HEK293 (cell line): ENCODE data around the gene GALNT4.

Experiments
- CTCF ChIA-PET: fragments of 350-600 bp; formaldehyde crosslinking; extraction: SDS; loops from one replicate; lab custom pipeline; 2021; ENCODE audit warnings: antibody characterized with exemption; lab: Yijun Ruan, JAX
- POLR2A ChIA-PET: fragments of 300-600 bp; formaldehyde crosslinking; extraction: SDS; loops from one replicate; lab custom pipeline; 2020; ENCODE audit warnings: antibody characterized with exemption, inconsistent platforms; lab: Yijun Ruan, JAX
- H3K27ac ChIP-seq: fragments of 200-500 bp; sonication (Bioruptor generic); 2 replicates; pipeline ENCODE4 v1.5.1; 2014; ENCODE audit warnings: low read depth, low read length, control low read depth, inconsistent platforms; ENCODE audit errors: extremely low read depth
- H3K36me3 ChIP-seq, 2 experiments: fragments of 200-500 bp in 1 of 2; sonication (Bioruptor generic) in 1 of 2; 1 replicate in 1 of 2; 2 replicates in 1 of 2; pipeline ENCODE4 v1.5.1; 2014 to 2017; ENCODE audit warnings: inconsistent platforms in 2 of 2, low read length in 2 of 2; ENCODE audit not compliant: control insufficient read depth in 2 of 2, insufficient read depth in 1 of 2
- H3K4me1 ChIP-seq: fragments of 200-500 bp; sonication (Bioruptor generic); 2 replicates; pipeline ENCODE4 v1.5.1; 2014; ENCODE audit warnings: mild to moderate bottlenecking, low read length, inconsistent platforms; ENCODE audit not compliant: control insufficient read depth, insufficient read depth
- H3K4me3 ChIP-seq: 2 replicates; pipeline ENCODE4 v1.5.1; 2011; ENCODE audit warnings: low read depth, mild to moderate bottlenecking, control low read depth, low read length, moderate library complexity
- H3K9me3 ChIP-seq: fragments of 200-500 bp; sonication (Bioruptor generic); 2 replicates; pipeline ENCODE4 v1.5.1; 2014; ENCODE audit warnings: low read depth, low read length, inconsistent platforms; ENCODE audit not compliant: control insufficient read depth, insufficient read depth
- HOXC10 ChIP-seq: sonication (generic); formaldehyde crosslinking; IDR thresholded peaks from 2 replicates; pipeline ENCODE4 v1.8.1; 2023; ENCODE audit warnings: mild to moderate bottlenecking, missing genetic modification reagents
- HOXD13 ChIP-seq: sonication (generic); formaldehyde crosslinking; IDR thresholded peaks from 2 replicates; pipeline ENCODE4 v1.8.0; 2022; ENCODE audit warnings: missing genetic modification reagents, borderline replicate concordance
- IKZF3 ChIP-seq: fragments of 450-650 bp; IDR thresholded peaks from 2 replicates; pipeline ENCODE4 v1.5.0; 2018; ENCODE audit warnings: missing biosample characterization, mild to moderate bottlenecking, missing genetic modification characterization, moderate library complexity
- KLF17 ChIP-seq: fragments of 450-650 bp; formaldehyde crosslinking; IDR thresholded peaks from 2 replicates; pipeline ENCODE4 v1.5.1; 2016; ENCODE audit warnings: missing biosample characterization, missing genetic modification characterization
- YY1 ChIP-seq: fragments of 450-650 bp; formaldehyde crosslinking; IDR thresholded peaks from 2 replicates; pipeline ENCODE4 v1.5.1; 2018; ENCODE audit warnings: missing biosample characterization, missing genetic modification characterization
- ZNF184 ChIP-seq: fragments of 450-650 bp; IDR thresholded peaks from 2 replicates; pipeline ENCODE4 v1.5.1; 2018; ENCODE audit warnings: missing biosample characterization, mild to moderate bottlenecking, missing genetic modification characterization
- ZNF223 ChIP-seq: fragments of 450-650 bp; formaldehyde crosslinking; IDR thresholded peaks from 2 replicates; pipeline ENCODE4 v1.5.1; 2016; ENCODE audit warnings: missing biosample characterization, missing genetic modification characterization
- ZNF26 ChIP-seq: fragments of 450-650 bp; formaldehyde crosslinking; IDR thresholded peaks from 2 replicates; pipeline ENCODE4 v1.5.1; 2016; ENCODE audit warnings: missing biosample characterization, missing genetic modification characterization
- ZNF266 ChIP-seq: fragments of 450-650 bp; formaldehyde crosslinking; IDR thresholded peaks from 2 replicates; pipeline ENCODE4 v1.5.1; 2016; ENCODE audit warnings: missing biosample characterization, missing genetic modification characterization, low read depth
- ZNF292 ChIP-seq: fragments of 450-650 bp; formaldehyde crosslinking; IDR thresholded peaks from 2 replicates; pipeline ENCODE4 v1.5.1; 2016; ENCODE audit warnings: low read depth, missing biosample characterization, missing genetic modification characterization, borderline replicate concordance
- ZNF416 ChIP-seq: fragments of 450-650 bp; formaldehyde crosslinking; IDR thresholded peaks from 2 replicates; pipeline ENCODE4 v1.5.1; 2016; ENCODE audit warnings: missing biosample characterization, missing genetic modification characterization
- ZNF48 ChIP-seq: fragments of 450-650 bp; formaldehyde crosslinking; IDR thresholded peaks from 2 replicates; pipeline ENCODE4 v1.5.1; 2016; ENCODE audit warnings: missing biosample characterization, missing genetic modification characterization
- ZNF501 ChIP-seq: fragments of 450-650 bp; formaldehyde crosslinking; IDR thresholded peaks from 2 replicates; pipeline ENCODE4 v1.5.1; 2016; ENCODE audit warnings: missing biosample characterization, missing genetic modification characterization
- ZNF521 ChIP-seq: fragments of 450-650 bp; formaldehyde crosslinking; IDR thresholded peaks from 2 replicates; pipeline ENCODE4 v1.5.1; 2017; ENCODE audit warnings: missing biosample characterization, mild to moderate bottlenecking, missing genetic modification characterization
- ZNF768 ChIP-seq: fragments of 450-650 bp; formaldehyde crosslinking; IDR thresholded peaks from 2 replicates; pipeline ENCODE4 v1.5.1; 2018; ENCODE audit warnings: missing biosample characterization, mild to moderate bottlenecking, missing genetic modification characterization
- ZSCAN30 ChIP-seq: fragments of 450-650 bp; IDR thresholded peaks from 2 replicates; pipeline ENCODE4 v1.5.1; 2018; ENCODE audit warnings: missing biosample characterization, mild to moderate bottlenecking, missing genetic modification characterization, moderate library complexity
- TF ChIP-seq, protein P1 (sequence below): fragments of 450-650 bp; formaldehyde crosslinking; IDR thresholded peaks from 2 replicates; pipeline ENCODE4 v1.5.1; 2016; ENCODE audit warnings: missing biosample characterization, missing genetic modification characterization
- TF ChIP-seq, protein P2 (sequence below): fragments of 450-650 bp; formaldehyde crosslinking; IDR thresholded peaks from 2 replicates; pipeline ENCODE4 v1.5.1; 2016; ENCODE audit warnings: missing biosample characterization, missing genetic modification characterization, low read depth
- TF ChIP-seq, protein P3 (sequence below): IDR thresholded peaks from 2 replicates; pipeline ENCODE4 v1.6.1; 2011; ENCODE audit warnings: mild to moderate bottlenecking, low read depth, low read length, borderline replicate concordance

GALNT4 gene

DNA sequence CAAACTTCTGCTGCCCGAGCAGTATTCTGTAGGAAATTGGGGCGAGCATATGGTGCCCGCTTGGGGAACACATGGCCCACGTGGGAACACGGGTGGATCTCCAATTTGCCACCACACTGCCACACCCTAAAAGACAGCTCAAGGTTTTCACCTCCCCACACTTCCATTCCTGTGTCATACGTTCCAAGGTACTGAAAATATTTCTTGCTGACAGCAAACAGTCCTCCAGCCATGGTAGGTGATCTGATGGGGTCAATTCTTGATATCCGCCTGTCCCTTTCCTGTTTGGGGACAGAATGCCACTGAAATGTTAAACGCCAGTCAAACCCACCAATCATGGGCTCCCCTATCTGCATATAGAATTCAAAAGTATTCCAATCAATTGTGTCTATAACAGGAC lies 1.2 kb downstream of the GALNT4 start:
- POLR2A ChIA-PET, result no interaction called here
- H3K4me3 ChIP-seq, result no peak overlapping the region
- H3K9me3 ChIP-seq, result no peaks in the 10 kb centered on the region
- TF ChIP-seq IKZF3 (tag by site-specific recombination) (no peak), ZNF184 (tag by site-specific recombination) (no peak), HOXD13 (CRISPR knock-in tag) (no peak), ZNF266 (no peak), YY1 (no peak), ZNF48 (no peak), ZNF416 (tag by site-specific recombination) (no peak), ZNF768 (tag by site-specific recombination) (no peak), ZNF26 (tag by site-specific recombination) (no peak)
- TF ChIP-seq, protein P1, sequence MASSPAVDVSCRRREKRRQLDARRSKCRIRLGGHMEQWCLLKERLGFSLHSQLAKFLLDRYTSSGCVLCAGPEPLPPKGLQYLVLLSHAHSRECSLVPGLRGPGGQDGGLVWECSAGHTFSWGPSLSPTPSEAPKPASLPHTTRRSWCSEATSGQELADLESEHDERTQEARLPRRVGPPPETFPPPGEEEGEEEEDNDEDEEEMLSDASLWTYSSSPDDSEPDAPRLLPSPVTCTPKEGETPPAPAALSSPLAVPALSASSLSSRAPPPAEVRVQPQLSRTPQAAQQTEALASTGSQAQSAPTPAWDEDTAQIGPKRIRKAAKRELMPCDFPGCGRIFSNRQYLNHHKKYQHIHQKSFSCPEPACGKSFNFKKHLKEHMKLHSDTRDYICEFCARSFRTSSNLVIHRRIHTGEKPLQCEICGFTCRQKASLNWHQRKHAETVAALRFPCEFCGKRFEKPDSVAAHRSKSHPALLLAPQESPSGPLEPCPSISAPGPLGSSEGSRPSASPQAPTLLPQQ (tag by site-specific recombination), result no peak
- TF ChIP-seq, all 188 proteins: peak for 0
- Histone ChIP-seq H3K27ac (no peak overlapping the region), H3K4me1 (no peaks in the 10 kb centered on the region), H3K36me3 (peaks cover 0 to 25% of the 10 kb centered on the region in 2 experiments; a peak in 1 of 3 replicates)
- CTCF ChIA-PET, result interaction anchor here (2.5 kb wide), 1 partner anchor 17 kb away, joined by 7 read pairs; no protein-coding TSS in a partner anchor

DNA sequence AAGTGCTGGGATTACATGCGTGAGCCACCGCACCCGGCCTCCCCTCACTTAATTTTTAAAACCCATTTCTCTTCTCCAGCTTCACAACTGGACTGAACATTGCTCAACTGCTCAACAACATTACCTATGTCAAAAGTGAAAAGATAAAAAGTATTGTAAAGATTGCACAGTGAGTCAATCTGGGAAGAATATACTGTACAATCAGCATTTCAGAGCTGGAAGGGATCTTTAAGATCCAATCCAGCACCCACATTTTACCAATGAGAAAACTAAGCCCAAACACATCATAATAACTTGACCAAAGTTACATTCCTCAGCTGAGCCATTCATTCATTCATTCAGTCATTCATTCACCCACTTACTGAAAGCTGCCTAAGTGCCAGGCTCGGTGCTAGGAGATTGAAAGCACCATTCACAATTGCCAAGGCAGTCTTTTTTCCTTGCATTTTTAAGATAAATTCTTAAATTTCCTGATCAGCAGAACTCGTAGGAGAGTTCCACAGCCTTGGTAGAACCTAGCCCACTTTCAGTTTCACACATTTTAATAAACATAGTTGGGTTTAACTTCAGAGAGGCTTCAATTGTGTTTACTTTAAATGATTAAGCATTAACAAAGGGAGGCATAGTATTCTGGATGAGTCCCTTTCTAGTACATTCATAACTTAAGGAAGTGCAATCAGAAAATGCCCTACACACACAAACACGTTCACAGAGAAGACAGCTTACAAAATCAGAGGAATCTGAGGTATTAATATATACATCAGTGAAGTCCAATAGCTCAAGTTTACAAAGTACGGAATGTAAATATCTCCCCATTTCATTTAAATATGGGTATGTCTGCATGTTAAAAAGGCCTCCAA lies 3.0 kb downstream of the GALNT4 start:
- TF ChIP-seq, protein P2, sequence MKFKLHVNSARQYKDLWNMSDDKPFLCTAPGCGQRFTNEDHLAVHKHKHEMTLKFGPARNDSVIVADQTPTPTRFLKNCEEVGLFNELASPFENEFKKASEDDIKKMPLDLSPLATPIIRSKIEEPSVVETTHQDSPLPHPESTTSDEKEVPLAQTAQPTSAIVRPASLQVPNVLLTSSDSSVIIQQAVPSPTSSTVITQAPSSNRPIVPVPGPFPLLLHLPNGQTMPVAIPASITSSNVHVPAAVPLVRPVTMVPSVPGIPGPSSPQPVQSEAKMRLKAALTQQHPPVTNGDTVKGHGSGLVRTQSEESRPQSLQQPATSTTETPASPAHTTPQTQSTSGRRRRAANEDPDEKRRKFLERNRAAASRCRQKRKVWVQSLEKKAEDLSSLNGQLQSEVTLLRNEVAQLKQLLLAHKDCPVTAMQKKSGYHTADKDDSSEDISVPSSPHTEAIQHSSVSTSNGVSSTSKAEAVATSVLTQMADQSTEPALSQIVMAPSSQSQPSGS (tag by site-specific recombination), result no peak
- TF ChIP-seq, protein P3, sequence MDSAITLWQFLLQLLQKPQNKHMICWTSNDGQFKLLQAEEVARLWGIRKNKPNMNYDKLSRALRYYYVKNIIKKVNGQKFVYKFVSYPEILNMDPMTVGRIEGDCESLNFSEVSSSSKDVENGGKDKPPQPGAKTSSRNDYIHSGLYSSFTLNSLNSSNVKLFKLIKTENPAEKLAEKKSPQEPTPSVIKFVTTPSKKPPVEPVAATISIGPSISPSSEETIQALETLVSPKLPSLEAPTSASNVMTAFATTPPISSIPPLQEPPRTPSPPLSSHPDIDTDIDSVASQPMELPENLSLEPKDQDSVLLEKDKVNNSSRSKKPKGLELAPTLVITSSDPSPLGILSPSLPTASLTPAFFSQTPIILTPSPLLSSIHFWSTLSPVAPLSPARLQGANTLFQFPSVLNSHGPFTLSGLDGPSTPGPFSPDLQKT, result no peak
- no peaks in the 10 kb centered on the region for H3K9me3 ChIP-seq
- ChIA-PET CTCF (interaction anchor here (0.6 to 1.3 kb wide), 4 partner anchors 12 to 504 kb away, joined by 3 to 4 read pairs (median 3); no protein-coding TSS in a partner anchor), POLR2A (no interaction called here)
- no peaks in the 10 kb centered on the region for H3K4me1 ChIP-seq
- peaks cover 0 to 25% of the 10 kb centered on the region in 2 experiments; a peak in 1 of 3 replicates for H3K36me3 ChIP-seq
- no peak overlapping the region for H3K27ac ChIP-seq
- H3K4me3 ChIP-seq, result no peak overlapping the region

DNA sequence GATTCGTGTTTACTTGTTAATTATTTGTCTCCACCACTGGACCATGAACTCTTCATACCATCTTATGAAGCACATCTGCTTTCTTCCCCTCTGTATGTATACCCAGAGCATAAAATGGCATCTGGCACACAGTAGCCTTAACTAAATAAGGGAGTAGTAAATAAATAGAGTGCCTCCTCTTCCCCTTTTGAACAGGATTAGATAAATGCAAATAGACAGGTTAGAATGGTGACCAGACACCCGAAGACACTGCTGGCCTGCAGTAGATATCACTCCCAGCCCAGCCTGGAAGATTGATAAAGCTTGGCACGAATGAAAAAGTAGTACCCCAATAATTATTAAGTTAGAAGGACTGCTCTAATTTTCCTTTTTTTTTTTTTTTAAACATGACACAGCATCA lies 6.9 kb downstream of the GALNT4 start:
- ChIA-PET CTCF (interaction anchor here (0.6 to 0.7 kb wide), 3 partner anchors 12 to 408 kb away, joined by 3 read pairs; no protein-coding TSS in a partner anchor), POLR2A (no interaction called here)
- no peaks in the 10 kb centered on the region for H3K9me3 ChIP-seq
- TF ChIP-seq ZNF501 (tag by site-specific recombination), result no peak
- TF ChIP-seq ZNF223 (tag by site-specific recombination), result no peak
- no peak for TF ChIP-seq HOXC10 (CRISPR knock-in tag)
- TF ChIP-seq KLF17 (tag by site-specific recombination), result no peak
- TF ChIP-seq ZSCAN30 (tag by site-specific recombination), result no peak
- TF ChIP-seq ZNF521, result no peak
- TF ChIP-seq ZNF292 (tag by site-specific recombination), result no peak
- H3K36me3 ChIP-seq, result peaks cover 0 to 12% of the 10 kb centered on the region in 2 experiments; a peak in 1 of 3 replicates
- no peak overlapping the region for H3K27ac ChIP-seq
- no peaks in the 10 kb centered on the region for H3K4me1 ChIP-seq
- no peak overlapping the region for H3K4me3 ChIP-seq
